Neural cell (in vitro differentiated cells): ENCODE results near the gene NUDCD3.

Source experiments
- CTCF ChIP-seq: fragments of 450-650 bp; IDR thresholded peaks from 2 replicates; pipeline ENCODE4 v1.5.1; 2014; ENCODE audit warnings: antibody characterized with exemption, mild to moderate bottlenecking, moderate library complexity; ENCODE audit not compliant: poor library complexity, severe bottlenecking
- EZH2 ChIP-seq: fragments of 200-600, 300-800 bp; shearing (Covaris generic), sonication (generic); IDR thresholded peaks from 2 replicates; pipeline ENCODE4 v1.6.1; 2014; ENCODE audit warnings: antibody characterized with exemption, low read length, borderline replicate concordance, mild to moderate bottlenecking; ENCODE audit not compliant: insufficient read depth, poor library complexity, severe bottlenecking
- POLR2AphosphoS5 ChIP-seq: IDR thresholded peaks from 2 replicates; pipeline ENCODE4 v1.6.1; 2012
- SMC3 ChIP-seq: fragments of 450-650 bp; conservative IDR thresholded peaks from 2 replicates; pipeline ENCODE4 v1.6.1; 2014; ENCODE audit warnings: antibody characterized with exemption, mild to moderate bottlenecking, moderate library complexity; ENCODE audit not compliant: poor library complexity
- TAF1 ChIP-seq: IDR thresholded peaks from 2 replicates; pipeline ENCODE4 v1.6.1; 2012; ENCODE audit warnings: low read depth

GRCh38 chr7:44398953-44399574, 91.4 kb downstream of the NUDCD3 start:
- TF ChIP-seq CTCF = no peak
- no peak for TF ChIP-seq POLR2AphosphoS5
- TF ChIP-seq TAF1 = no peak
- no peak for TF ChIP-seq SMC3
- no peak for TF ChIP-seq EZH2
